Islet of Langerhans (tissue), 1 donor: Measurements from ENCODE around the gene CRK.
"Not testable (repeated sequence)": the region's sequence is repeated elsewhere in the genome, so short reads cannot be mapped to it uniquely, and the experiment has no call there.

Experiments
- FAIRE-seq: peaks from one replicate; lab custom pipeline; 2011; peaks lifted over from hg19 to GRCh38; lab: Jason Lieb, UNC

CRK gene

DNA sequence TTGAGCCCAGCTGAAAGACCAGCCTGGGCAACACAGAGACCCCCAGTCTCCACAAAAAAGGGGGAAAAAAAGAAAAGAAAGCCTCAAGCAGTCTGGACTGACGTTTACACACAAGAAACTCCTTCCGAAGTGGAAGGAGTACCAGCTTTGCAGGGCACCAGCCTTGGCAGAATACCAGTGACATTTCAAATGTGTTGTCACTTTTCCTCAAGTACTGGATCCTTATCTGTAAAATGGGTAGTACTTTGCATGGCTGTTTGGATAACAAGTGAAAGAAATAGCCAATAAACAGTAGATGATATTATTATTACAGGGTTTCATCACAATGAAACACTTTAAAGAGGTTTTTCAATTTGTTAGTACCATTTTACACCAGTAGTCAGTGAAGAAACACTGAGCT lies 70.2 kb downstream of the CRK start:
- FAIRE-seq = no peak

DNA sequence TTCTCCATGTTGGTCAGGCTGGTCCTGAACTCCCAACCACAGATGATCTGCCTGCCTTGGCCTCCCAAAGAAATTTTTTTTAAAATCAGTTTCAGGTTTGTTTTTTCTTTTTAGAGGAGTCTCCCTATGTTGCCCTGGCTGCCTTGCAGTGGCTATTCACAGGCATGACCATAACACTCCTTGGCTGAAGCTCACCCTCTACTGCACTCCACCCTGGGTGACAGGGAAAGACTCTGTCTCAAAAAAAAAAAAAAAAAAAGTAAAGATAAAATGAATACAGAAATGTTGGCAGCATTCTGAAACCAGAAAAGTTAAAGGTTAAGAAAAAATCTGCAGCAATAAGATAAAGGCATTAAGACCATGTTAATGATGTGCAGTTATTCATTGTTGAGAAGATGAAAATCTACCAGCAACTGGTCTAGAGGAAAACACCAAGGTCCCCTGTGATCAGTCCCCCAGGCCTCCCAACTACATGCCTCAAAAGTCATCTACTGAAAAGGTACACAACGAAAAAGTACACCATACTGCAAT lies 71.1 kb downstream of the CRK start:
- no peak for FAIRE-seq

DNA sequence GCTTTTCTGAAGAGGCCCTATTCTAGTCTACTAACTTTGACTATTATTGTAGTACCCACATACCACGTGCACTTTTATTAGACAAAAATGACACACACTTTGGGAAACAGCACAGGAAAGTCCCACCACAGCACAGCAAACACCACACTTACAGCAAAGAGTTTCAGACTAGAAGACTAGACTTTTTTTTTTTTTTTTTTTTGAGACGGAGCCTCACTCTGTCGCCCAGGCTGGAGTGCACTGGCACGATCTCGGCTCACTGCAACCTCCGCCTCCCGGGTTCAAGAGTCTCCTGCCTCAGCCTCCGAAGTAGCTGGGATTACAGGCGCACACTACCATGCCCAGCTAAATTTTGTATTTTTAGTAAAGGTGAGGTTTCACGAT lies 76.1 kb downstream of the CRK start:
- no peak for FAIRE-seq

DNA sequence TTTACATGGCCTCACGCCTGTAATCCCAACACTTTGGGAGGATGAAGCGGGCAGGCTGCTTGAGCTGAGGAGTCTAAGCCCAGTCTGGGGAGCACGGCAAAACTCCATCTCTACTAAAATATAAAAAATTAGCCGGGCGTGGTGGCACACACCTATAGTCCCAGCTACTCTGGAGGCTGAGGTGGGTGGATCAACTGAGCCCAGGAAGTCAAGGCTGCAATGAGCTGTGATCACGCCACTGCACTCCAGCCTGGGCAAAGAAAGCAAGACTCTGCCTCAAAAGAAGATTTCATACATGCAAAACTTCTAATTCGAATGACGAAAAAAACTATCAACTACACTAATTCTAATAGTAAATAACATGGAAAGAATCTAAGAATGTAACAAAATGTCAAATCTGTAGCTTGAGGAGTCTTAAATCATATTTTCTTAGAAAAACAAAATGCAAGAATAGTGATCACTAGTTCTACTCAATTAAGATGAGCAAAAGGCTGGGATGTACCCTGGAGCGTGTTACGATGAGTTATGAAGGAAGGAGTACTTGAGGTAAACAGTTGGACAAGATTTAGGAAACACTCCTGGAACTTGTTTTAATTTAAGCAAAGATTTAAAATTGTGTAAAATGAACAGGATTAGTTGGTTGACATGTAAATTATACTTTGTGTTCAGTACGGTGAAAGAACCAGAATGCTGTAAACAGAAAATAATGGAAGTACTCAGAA lies 76.7 kb downstream of the CRK start:
- FAIRE-seq = no peak

DNA sequence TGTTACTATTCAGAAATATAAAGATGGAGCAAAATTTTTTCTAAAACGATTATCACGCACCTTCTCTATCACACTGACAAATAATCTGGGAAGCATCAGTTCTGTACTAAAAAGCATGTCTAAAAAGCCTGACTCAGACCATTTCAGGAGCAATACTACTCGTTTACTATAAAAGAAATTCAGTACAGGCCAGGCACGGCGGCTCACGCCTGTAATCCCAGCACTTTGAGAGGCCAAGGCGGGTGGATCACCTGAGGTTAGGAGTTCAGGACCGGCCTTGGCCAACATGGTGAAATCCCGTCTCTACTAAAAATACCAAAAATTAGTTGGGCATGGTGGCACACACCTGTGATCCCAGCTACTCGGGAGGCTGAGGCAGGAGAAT lies 77.6 kb downstream of the CRK start:
- FAIRE-seq = not testable (repeated sequence)

DNA sequence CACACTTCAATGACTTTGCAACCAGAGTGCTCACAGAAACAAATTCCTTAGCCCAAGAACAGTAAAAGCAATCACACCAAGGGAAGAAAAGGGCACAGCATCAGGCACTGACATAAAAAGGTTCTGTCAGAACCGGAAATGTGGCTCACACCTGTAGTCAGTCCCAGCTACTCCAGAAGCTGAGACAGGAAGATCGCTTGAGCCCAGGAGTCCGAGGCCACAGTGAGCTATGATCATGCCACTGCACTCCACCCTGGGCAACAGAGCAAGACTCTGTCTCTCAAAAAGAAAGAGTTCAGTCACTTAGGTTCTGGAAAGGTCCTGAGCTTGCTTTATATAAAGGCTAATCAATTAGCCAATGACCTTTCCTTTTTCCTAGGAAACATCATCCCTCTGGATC lies 78.7 kb downstream of the CRK start:
- no peak for FAIRE-seq

DNA sequence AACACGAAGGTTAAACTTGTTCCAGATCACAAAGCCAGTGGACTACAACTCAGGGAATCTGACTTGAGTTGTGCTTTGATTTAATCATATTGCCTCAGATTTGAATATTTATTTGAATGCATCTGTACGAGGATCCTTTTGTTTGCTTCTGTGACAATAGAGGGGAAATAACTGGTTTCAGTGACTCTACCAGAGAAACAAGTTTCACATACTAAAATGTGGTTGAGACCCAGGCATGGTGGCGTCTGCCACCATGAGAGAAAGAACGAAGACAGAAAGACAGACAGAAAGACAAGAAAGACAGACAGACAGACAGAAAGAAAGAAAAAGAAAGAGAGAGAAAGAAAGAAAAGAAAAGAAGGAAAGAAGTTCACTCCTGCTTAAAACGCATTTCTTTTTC lies 80.0 kb downstream of the CRK start:
- no peak for FAIRE-seq

DNA sequence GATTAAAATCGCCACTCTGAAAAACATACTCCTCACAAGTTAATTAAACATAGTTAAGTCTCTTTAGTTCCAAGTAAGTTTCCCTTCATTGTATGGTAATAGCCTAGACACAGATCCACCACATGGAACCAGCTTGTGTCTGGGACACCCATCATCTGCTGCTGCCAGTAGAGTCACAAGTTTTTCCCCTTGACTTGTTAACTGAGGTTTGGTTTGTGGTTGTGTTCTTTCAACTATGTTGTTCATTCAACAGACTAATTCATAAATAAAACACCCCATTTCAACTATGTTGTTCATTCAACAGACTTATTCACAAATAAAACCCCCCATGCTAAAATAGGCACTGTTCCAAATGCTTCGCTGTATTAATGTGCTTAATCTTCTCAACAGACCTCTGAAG lies 80.4 kb downstream of the CRK start:
- no peak for FAIRE-seq

DNA sequence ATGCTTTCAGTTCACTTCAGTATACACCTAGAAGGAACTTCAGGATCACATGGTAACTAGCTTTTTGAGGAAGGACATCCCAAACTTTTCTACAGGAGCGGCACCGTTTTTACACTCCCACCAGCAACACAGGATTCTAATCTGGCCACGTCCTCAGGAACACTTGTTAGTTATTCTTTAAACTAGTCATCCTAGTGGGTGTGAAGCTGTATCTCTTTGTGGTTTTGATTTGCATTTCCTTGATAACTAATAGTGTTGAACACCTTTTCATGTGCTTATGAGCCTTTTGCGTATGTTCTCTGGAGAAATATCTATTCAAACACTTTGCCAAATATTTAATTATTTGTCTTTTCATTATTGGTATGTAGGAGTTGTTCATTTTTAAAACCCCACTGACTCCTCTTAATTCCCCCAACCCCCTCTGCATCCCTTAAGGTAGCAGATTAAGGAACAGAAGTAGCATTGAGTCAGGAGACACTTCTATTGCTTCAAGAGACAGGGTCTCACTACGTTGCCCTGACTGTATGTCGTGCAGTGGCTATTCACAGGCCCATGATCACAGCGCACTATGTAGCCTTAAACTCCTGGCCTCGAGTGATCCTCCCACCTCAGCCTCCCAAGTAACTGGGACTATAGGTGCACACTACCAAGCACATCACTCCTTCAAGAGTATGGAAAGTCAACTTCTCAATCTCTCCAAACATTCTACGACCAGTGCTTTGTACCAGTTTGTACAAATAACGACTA lies 81.4 kb downstream of the CRK start:
- no peak for FAIRE-seq

DNA sequence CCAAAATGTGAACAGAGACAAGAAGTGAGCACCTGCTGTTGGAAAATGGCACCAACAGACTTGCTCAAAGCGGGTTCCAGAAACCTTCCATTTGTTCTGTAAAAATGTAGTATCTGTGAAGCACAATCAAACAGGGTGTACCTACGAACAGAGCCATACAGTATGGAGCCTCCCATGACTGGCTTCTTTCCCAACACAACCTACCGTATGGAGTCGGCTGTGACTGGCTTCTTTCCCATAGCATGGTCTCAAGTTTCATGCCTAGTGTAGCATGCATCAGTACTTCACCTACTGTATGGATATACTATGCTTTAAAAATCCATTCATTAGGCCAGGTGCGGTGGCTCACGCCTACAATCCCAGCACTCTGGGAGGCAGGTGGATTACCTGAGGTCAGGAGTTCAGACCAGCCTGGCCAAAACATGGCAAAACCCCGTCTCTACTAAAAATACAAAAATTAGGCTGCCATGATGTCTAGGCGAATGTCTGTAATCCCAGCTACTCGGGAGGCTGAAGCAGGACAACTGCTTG lies 82.3 kb downstream of the CRK start:
- FAIRE-seq = no peak

DNA sequence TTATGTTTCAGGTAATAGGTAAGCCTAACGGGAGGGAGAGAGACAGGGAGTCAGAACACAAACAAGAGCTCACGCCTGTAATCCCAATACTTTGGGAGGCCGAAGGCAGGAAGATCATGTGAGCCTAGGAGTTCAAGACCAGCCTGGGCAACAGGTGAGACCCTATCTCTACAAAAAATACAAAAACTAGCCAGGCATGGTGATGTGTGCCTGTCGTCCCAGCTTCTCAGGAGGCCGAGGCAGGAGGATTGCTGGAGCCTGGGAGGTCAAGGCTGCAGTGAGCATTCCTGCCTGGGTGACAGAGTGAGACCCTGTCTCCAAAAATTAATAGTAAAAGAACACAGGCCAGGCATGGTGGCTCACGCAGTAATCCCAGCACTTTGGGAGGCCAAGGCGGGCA lies 83.4 kb downstream of the CRK start:
- FAIRE-seq = no peak

DNA sequence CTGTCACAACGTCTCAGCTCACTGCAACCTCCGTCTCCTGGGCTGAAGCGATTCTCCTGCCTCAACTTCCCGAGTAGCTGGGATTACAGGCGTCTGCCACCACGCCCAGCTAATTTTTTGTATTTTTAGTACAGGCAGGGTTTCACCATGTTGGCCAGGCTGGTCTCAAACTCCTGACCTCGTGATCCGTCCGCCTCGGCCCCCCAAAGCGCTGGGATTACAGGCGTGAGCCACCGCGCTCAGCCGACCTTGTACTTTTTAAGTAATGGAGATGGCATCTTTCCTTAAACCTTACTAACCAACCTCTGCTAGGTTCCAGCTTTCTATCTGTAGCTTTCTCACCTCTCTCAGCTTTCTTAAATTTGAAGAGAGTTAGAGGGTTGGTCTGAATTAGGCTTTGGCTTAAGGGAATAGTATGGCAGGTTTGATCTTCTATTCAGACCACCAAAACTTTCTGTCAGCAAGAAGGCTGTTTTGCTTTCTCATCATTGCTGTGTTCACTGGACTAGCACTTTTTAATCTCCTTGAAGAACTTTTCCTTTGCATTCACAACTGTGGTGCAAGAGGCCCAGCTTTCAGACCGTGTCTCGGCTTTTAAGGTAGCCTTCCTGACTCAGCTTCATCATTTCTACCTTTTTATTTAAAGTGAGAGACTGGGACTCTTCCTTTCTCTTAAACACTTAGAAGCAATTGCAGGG lies 84.0 kb downstream of the CRK start:
- FAIRE-seq = no peak
